NCI-H69 (cell line): ENCODE measurements around the gene SEC24B.
A peak's percentile ranks its signal among the peaks of the same experiment; 100 is the strongest.
"Not testable (repeated sequence)": the region's sequence is repeated elsewhere in the genome, so short reads cannot be mapped to it uniquely, and the experiment has no call there.

Experiments
- DNase-seq: peaks from one replicate; lab custom pipeline; 2025; lab: John Stamatoyannopoulos, UW

SEC24B gene

GRCh38 chr4:109506890-109507289 lies 73.3 kb downstream of the SEC24B start:
- no peak for DNase-seq

- DNase-seq, result no peak
Observed at GRCh38 chr4:109510687-109511086, 77.1 kb downstream of the SEC24B start.

GRCh38 chr4:109511414-109511813 lies 77.8 kb downstream of the SEC24B start:
- no peak for DNase-seq

- not testable (repeated sequence) for DNase-seq
Observed at GRCh38 chr4:109513368-109513767, 79.8 kb downstream of the SEC24B start.

GRCh38 chr4:109532182-109532581 lies 98.6 kb downstream of the SEC24B start:
- DNase-seq, result no peak

GRCh38 chr4:109545401-109545800 lies 111.8 kb downstream of the SEC24B start:
- DNase-seq, result no peak

- no peak for DNase-seq
Observed at GRCh38 chr4:109547394-109547793, 113.8 kb downstream of the SEC24B start.

- no peak for DNase-seq
Observed at GRCh38 chr4:109548655-109549054, 115.0 kb downstream of the SEC24B start.

- DNase-seq, result no peak
Observed at GRCh38 chr4:109552237-109552636, 118.6 kb downstream of the SEC24B start.

GRCh38 chr4:109553130-109553529 lies 119.5 kb downstream of the SEC24B start:
- DNase-seq, result no peak

GRCh38 chr4:109554971-109555370 lies 121.4 kb downstream of the SEC24B start:
- no peak for DNase-seq

GRCh38 chr4:109557433-109557832 lies 123.8 kb downstream of the SEC24B start:
- DNase-seq, result no peak

- peak; percentile 3 for DNase-seq
Observed at GRCh38 chr4:109558095-109558494, 124.5 kb downstream of the SEC24B start.

- peak; percentile 65 for DNase-seq
Observed at GRCh38 chr4:109559625-109559982, 126.0 kb downstream of the SEC24B start.

- peak; percentile 90 for DNase-seq
Observed at GRCh38 chr4:109559983-109560686, 126.5 kb downstream of the SEC24B start, which contains the start of gene MCUB. TSS of gene MCUB (plus strand) at chr4:109560246. CDS start at chr4:109560338, 92 bp downstream.

- peak; percentile 62 for DNase-seq
Observed at GRCh38 chr4:109560687-109561461, 127.3 kb downstream of the SEC24B start.

GRCh38 chr4:109562457-109563239 lies 129.0 kb downstream of the SEC24B start:
- peak; percentile 67 for DNase-seq

GRCh38 chr4:109571494-109571893 lies 137.9 kb downstream of the SEC24B start:
- DNase-seq, result no peak

- DNase-seq, result no peak
Observed at GRCh38 chr4:109572154-109572553, 138.5 kb downstream of the SEC24B start.

- peak; percentile 69 for DNase-seq
Observed at GRCh38 chr4:109574443-109574850, 140.8 kb downstream of the SEC24B start.

- DNase-seq, result peak; percentile 81
Observed at GRCh38 chr4:109574931-109575804, 141.6 kb downstream of the SEC24B start.

- DNase-seq, result peak; percentile 92
Observed at GRCh38 chr4:109576462-109576861, 142.8 kb downstream of the SEC24B start.
